Measurements from ENCODE around the gene PANK4.
A peak's percentile ranks its signal among the peaks of the same experiment; 100 is the strongest.

PANK4 gene

DNA sequence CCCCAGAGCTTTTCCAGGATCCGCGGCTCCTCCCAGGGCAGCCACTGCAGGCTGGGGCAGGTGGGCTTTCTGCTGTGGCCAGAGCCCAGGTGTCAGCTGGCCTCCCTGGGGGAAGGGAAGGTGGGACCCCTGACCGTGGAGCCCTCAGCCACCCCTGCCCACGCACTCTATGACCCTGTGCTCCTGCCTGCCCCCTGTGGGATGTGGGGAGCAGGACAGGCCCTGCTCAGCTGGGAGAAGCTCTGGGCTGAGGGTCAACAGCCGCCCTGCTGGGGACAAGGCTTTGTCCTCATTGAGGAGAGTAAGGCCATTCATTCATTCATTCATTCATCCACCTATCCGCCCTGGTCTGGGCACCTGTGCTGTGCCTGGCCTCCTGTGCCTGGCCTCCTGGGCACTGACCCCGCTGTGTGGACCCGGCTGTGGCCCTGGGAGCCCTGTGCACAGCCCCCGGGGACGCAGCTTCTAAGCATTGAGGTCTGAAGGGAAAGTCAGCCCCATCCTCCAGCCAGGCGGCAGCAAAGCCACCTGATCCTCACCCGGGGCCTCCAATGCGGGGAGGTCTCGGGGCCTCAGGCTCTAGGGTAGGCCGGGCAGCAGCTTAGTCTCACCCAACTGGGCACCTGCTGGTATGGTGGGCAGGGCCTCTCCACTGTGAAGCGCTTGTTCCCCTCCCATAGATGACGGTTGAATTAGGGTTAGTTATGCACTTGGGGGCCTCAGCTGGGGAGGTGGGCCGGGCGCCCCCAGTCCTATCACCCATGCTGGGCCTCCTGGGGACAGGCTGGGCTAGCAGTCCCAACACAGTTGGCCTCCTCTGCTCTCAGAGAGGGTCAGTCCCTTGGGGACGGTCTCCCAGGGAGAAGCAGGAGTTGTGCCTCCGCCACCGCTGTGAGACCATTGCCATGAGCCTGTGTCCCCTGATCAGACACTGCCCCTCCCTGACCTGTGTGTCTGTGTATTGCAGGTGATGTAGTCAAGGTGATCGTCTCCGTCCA lies 35.8 kb upstream of the PANK4 start:
- no peaks in the 10 kb centered on the region for H3K9me3 Mint-ChIP-seq
- peak; percentile 26 for ATAC-seq
- H3K4me1 Mint-ChIP-seq = peaks cover 17% of the 10 kb centered on the region
- no peaks in the 10 kb centered on the region for H3K36me3 Mint-ChIP-seq (ENCODE audit: low read depth)
- H3K27ac Mint-ChIP-seq = no peak overlapping the region
- no peaks in the 10 kb centered on the region for H3K27me3 Mint-ChIP-seq
- peak; percentile 46 for DNase-seq
- H3K4me3 Mint-ChIP-seq = no peak overlapping the region

DNA sequence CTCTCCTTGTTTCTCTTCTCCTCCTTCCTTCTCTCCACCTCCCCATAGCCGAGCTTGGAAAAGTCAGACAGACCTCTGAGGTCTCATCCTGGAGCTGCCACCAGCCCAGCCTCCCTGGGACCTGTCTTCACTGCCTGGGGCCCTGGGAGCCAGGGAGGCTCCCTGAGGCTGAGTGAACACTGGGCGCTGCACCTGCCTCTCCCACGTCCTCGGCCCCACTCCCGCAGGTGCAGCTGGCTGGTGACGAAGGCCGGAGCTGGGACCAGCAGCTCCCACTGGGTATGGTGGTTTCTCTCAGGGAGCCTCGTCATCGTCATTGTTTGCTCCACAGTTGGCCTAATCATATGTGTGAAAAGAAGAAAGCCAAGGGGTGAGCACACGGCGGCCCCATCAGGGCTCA lies 35.0 kb upstream of the PANK4 start:
- no peak overlapping the region for H3K4me3 Mint-ChIP-seq
- peak overlapping the region; percentile 19 for H3K27ac Mint-ChIP-seq
- H3K9me3 Mint-ChIP-seq = no peaks in the 10 kb centered on the region
- H3K4me1 Mint-ChIP-seq = peaks cover 18% of the 10 kb centered on the region
- ATAC-seq = no peak
- H3K27me3 Mint-ChIP-seq = no peaks in the 10 kb centered on the region
- H3K36me3 Mint-ChIP-seq (ENCODE audit: low read depth) = peaks cover 2% of the 10 kb centered on the region
- DNase-seq = no peak

DNA sequence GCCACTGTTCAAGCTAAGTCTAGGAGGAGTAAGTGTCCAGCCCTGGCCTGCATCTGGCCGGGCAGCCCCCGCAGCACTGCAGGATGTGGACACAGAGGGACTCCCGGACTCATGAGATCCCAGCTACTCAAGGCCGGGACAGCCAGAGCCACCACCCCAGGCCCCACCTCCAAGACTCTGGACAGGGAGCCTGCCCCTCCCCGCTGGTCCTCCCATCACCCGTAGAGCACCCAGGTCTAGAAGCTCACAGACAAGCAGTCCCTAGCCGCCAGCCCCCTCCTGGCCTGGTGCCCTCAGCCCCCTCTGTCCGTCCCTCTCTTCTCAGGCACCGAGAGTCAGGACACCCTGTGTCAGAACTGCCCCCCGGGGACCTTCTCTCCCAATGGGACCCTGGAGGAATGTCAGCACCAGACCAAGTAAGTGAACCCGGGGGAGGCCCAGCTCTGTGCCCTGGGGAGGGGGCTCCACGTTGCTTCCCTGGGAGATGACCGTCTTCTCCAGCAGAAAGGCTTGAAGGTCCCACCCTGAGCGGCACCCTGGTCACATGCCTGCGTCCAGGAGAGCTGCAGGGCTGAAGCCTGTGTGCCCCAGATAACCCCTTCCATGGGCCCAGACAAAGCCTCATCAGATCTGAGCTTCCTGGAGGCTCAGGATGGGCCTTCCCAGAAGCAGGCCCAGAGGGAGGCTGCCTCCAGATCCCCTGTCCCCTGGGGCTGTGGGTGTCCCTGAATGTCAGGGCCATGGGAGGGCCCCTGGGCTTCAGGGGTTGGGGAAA lies 34.1 kb upstream of the PANK4 start:
- H3K9me3 Mint-ChIP-seq = no peaks in the 10 kb centered on the region
- peaks cover 4% of the 10 kb centered on the region for H3K36me3 Mint-ChIP-seq (ENCODE audit: low read depth)
- H3K4me1 Mint-ChIP-seq = peaks cover 24% of the 10 kb centered on the region
- H3K27ac Mint-ChIP-seq = no peak overlapping the region
- ATAC-seq = no peak
- DNase-seq = no peak
- H3K27me3 Mint-ChIP-seq = no peaks in the 10 kb centered on the region
- no peak overlapping the region for H3K4me3 Mint-ChIP-seq

DNA sequence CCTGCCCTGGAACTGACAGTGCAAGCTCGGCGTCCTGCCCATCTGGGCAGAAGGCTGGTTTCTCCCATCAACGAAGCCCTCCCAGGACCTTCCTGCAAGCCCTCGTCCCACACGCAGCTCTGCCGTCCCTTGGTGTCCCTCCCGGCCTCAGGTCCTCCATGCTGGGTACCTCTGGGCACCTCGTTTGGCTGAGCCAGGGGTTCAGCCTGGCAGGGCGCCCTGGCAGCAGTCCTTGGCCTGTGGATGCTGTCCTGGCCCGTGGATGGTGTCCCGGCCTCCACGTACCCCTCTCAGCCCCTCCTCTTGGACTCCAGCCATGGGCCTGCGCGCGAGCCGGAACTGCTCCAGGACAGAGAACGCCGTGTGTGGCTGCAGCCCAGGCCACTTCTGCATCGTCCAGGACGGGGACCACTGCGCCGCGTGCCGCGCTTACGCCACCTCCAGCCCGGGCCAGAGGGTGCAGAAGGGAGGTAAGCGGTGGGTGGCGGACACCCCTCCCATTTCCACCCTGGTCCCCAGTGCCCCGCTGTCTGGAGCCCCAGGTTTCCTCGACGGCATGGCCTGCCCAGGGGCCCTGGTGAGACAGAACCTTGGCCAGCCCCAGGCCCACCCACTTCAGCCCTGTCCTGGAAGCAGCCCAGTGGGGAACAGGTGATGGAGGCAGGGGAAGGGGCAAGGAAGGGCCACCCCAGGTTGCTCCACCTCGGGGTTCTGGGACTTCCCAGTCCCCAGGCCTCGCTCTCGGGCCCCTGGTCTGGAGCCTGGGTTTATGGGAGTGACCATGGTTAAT lies 33.3 kb upstream of the PANK4 start:
- Mint-ChIP-seq H3K27me3 (no peaks in the 10 kb centered on the region), H3K4me3 (no peak overlapping the region), H3K9me3 (no peaks in the 10 kb centered on the region), H3K36me3 (ENCODE audit: low read depth) (peaks cover 4% of the 10 kb centered on the region), H3K27ac (no peak overlapping the region), H3K4me1 (peaks cover 31% of the 10 kb centered on the region)
- no peak for ATAC-seq
- no peak for DNase-seq

DNA sequence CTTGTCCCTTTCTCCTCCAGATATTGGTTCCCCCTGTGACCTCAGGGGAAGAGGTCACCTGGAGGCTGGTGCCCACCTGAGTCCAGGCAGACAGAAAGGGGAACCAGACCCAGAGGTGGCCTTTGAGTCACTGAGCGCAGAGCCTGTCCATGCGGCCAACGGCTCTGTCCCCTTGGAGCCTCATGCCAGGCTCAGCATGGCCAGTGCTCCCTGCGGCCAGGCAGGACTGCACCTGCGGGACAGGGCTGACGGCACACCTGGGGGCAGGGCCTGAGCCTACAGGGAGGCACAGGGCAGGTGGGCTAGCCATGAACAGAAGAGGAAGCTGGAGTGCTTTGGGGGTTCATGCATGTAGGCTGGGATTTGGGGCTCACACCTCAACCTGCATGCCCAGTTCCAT lies 32.5 kb upstream of the PANK4 start:
- H3K9me3 Mint-ChIP-seq = no peaks in the 10 kb centered on the region
- DNase-seq (no peak), ATAC-seq (no peak)
- peaks cover 38% of the 10 kb centered on the region for H3K4me1 Mint-ChIP-seq
- no peaks in the 10 kb centered on the region for H3K27me3 Mint-ChIP-seq
- peak overlapping the region; percentile 46 for H3K4me3 Mint-ChIP-seq
- peak overlapping the region; percentile 46 for H3K27ac Mint-ChIP-seq
- H3K36me3 Mint-ChIP-seq (ENCODE audit: low read depth) = peaks cover 4% of the 10 kb centered on the region

DNA sequence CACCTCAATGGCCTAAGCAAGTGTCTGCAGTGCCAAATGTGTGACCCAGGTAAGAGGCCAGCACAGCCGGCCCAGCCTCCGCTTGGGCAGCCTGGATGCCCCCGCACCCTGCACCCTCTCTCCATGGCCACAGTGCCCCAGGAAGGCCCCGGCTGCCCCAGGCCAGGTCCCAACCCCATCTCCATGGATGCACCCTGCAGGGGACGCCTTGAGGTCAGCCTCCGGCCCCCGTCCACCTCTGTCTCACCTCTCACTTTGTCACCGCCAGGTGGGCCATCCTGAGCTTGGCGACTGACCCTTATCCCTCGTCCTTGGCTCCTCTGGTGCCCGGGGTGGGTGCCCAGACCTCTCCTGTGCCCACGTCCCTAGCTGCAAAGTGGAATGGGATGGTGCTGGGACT lies 32.0 kb upstream of the PANK4 start:
- peaks cover 40% of the 10 kb centered on the region for H3K4me1 Mint-ChIP-seq
- H3K36me3 Mint-ChIP-seq (ENCODE audit: low read depth) = peaks cover 4% of the 10 kb centered on the region
- no peaks in the 10 kb centered on the region for H3K27me3 Mint-ChIP-seq
- ATAC-seq (no peak), DNase-seq (no peak)
- no peaks in the 10 kb centered on the region for H3K9me3 Mint-ChIP-seq
- peak overlapping the region; percentile 46 for H3K27ac Mint-ChIP-seq
- peak overlapping the region; percentile 95 for H3K4me3 Mint-ChIP-seq

DNA sequence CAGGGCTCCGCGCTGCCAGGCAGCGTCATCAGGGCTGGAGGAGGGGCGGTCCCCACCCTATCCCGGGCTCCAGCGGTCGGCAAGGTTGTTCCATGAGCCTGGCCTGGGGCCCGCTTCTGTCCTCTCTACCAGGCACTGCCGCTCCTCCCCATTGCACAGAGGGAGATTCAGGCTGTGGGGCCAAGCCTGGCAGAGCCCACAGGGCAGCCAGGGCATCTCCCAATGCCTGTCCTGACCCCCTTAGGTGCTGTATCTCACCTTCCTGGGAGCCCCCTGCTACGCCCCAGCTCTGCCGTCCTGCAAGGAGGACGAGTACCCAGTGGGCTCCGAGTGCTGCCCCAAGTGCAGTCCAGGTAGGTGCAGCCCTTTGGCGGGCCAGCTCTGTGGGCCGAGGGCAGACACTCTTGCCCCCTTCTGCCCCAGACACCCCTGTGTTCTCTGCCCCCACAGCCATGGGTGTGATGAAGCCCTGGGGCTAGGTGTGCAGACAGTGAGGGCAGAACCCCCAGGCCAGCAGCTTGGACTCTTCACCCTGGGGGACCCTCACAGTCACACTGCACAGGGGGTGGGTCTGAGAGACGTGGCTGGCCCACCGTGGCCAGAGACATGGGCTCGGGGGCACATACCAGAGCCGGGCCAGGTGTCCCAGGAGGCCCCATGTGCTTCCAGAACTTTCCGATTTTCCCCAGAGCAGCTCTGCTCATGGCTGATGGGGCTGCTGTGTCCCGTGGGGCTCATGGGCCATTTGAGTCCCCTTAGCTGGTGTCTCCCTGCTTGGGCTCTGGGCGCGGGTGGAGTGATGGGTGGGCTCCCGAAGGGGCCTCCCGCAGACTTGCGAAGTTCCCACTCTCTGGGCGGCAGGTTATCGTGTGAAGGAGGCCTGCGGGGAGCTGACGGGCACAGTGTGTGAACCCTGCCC lies 31.3 kb upstream of the PANK4 start:
- ATAC-seq = no peak

DNA sequence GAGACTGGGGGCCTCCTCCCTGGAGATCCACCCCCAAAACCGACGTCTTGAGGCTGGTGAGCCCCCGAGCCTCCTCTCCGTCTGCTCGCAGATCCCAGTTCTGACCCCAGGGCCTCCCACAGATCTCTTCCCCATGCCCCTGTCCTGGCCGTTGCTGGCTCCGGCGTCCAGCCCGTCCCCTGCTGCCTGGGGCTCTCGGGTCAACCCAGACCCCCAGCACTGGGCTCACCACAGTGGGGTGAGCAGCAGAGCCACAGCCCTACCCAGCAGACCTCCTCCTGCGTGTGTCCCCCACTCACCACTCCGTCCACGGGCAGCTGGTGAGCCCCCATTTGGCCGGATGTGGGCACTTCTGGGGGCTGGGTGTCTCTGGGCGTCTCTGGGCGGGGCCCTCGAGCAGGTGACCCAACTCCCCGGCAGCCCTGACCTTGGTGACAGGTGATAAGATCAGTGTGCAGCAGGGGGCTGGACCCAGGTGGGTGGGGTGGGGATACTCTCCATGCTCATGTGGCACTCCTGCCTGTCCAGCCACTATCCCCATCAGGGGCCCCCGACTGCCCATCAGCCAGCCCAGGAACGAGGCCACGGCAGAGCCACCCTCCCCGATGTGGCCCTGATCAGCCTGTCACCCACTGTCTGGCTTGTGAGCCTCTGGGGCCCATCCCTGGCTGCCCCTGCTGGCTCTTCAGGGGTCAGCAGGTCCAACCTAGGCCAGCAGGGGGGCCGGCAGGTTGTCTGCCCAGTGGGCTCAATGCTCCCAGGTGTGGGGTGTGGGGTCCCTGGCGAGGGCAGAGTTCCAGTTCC lies 30.5 kb upstream of the PANK4 start:
- peaks cover 40% of the 10 kb centered on the region for H3K4me1 Mint-ChIP-seq
- peak overlapping the region; percentile 95 for H3K4me3 Mint-ChIP-seq
- H3K27ac Mint-ChIP-seq = peak overlapping the region; percentile 96
- H3K36me3 Mint-ChIP-seq (ENCODE audit: low read depth) = peaks cover 4% of the 10 kb centered on the region
- no peaks in the 10 kb centered on the region for H3K9me3 Mint-ChIP-seq
- ATAC-seq = no peak
- H3K27me3 Mint-ChIP-seq = no peaks in the 10 kb centered on the region
- peak; percentile 58 for DNase-seq

More for the DNA sequence above, 31.3 kb upstream of the PANK4 start:
- Mint-ChIP-seq H3K27me3 (no peaks in the 10 kb centered on the region), H3K9me3 (no peaks in the 10 kb centered on the region), H3K36me3 (ENCODE audit: low read depth) (peaks cover 4% of the 10 kb centered on the region), H3K4me1 (peaks cover 40% of the 10 kb centered on the region), H3K4me3 (peak overlapping the region; percentile 95), H3K27ac (peak overlapping the region; percentile 82)
- no peak for DNase-seq

DNA sequence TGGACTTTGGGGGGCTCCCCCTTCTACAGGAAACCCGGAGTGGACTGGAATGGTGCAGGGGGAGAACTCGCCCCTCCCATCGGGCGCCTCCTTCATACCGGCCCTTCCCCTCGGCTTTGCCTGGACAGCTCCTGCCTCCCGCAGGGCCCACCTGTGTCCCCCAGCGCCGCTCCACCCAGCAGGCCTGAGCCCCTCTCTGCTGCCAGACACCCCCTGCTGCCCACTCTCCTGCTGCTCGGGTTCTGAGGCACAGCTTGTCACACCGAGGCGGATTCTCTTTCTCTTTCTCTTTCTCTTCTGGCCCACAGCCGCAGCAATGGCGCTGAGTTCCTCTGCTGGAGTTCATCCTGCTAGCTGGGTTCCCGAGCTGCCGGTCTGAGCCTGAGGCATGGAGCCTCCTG lies 29.9 kb upstream of the PANK4 start, which contains the start of gene TNFRSF14:
TSS of gene TNFRSF14 (plus strand) at position 95 of the 401 bp plus-strand sequence. CDS start at position 389, 294 bp downstream.
- Mint-ChIP-seq H3K4me1 (peaks cover 40% of the 10 kb centered on the region), H3K4me3 (peak within 1 kb of the TSS; percentile 95), H3K27ac (peak within 1 kb of the TSS; percentile 96), H3K9me3 (no peaks in the 10 kb centered on the region), H3K27me3 (no peaks in the 10 kb centered on the region), H3K36me3 (ENCODE audit: low read depth) (peaks cover 4% of the 10 kb centered on the region)
- ATAC-seq = peak; percentile 53
- DNase-seq = no peak

DNA sequence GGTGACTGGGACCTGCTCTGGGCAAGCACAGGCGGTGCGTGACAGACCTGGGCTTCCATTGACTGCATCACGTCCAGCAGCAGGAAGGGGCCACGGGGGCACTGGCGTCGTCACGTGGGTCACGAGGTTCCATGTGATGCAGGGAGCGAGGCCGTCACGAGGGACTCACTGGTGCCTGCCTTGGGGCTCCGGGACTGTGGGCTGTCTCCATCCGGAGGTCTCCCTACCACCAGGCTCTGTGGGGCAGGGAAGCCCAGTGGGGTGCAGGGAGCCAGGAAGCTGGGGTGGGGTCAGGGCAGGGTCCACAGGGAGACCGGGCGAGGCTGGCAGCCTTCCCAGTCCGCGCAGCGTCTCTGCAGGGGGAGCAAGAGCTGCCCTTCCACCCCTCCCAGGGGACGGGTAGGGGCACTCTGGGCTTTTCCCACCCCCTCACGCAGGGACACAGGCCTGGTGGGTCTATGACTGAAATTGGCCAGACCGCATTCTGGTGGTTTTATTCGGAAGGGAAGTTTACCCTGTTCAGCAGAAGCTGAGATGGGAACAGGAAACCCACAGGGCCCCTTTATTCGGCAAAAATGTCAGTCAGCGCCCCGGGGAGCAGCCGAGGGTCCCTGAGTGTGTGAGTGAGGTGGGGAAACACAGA lies 29.4 kb upstream of the PANK4 start:
- Mint-ChIP-seq H3K27ac (peak overlapping the region; percentile 96), H3K36me3 (ENCODE audit: low read depth) (peaks cover 4% of the 10 kb centered on the region), H3K9me3 (no peaks in the 10 kb centered on the region), H3K27me3 (no peaks in the 10 kb centered on the region), H3K4me1 (peaks cover 43% of the 10 kb centered on the region), H3K4me3 (peak overlapping the region; percentile 95)
- DNase-seq (peak; percentile 86), ATAC-seq (peak; percentile 78)

DNA sequence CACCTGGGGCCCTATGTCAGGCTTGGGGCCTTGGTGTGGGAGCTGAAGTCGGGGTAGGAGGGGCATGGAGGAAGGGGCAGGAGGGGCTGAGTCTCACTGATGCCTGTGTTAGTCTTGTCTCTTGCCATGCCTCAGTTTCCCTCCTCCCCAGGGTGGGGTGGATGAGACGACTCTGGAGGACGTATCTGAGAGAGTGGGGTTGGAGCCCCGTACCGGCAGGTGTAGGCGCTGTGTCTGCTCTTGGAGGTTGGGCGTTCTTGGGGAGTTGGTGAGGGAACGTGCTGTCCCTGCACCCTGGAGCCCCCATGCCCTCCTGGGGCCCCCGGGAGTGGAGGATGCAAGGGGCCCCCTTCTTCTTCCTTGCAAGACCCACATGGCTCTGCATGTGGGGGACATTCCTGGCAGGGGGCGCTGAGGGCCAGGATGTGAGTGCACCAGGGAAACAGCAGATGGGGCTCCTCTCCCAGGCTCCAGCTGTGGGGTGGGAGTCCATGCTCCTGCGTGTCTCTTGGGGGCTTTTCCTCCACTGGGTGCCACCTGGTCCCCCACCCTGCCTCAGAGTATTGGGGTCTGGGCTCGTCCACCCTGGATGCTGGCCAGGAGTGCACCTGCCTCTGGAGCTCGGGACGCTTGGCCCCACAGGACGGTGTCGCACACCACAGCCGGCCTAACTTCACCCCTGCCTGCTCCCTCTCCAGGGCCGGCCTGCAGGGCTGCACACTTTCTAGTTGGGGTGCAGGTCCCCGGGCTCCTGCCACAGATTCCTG lies 28.4 kb upstream of the PANK4 start:
- Mint-ChIP-seq H3K27me3 (no peaks in the 10 kb centered on the region), H3K36me3 (ENCODE audit: low read depth) (peaks cover 4% of the 10 kb centered on the region), H3K4me3 (peak overlapping the region; percentile 95), H3K27ac (peak overlapping the region; percentile 96), H3K9me3 (no peaks in the 10 kb centered on the region), H3K4me1 (peaks cover 50% of the 10 kb centered on the region)
- ATAC-seq = no peak
- DNase-seq = peak; percentile 74

Data from activated naive CD8-positive, alpha-beta T cell treated with anti-CD3 and anti-CD28 coated beads, Interleukin-2, amount 50 U/mL, for 24 hours (primary cell).